Small intestine (tissue), 7 donors: ENCODE measurements around the gene PARD3B. TPM values are rescaled to one million over a fixed set of nuclear protein-coding genes. Genes with fewer than 3 reads are reported as not detected.

Source experiments
- DNase-seq, 2 donors: peaks; one replicate each; pipeline versions ENCODE4 v3.0.0 to v3.0.0-alpha.2; 2013
- FAIRE-seq: peaks from 2 replicates; lab custom pipeline; 2012; peaks lifted over from hg19 to GRCh38; lab: Jason Lieb, UNC
- H3K27ac ChIP-seq, 3 donors: one replicate each; pipeline ENCODE4 v1.5.1; 2013; ENCODE audit warnings: low read length in 2 of 3, mild to moderate bottlenecking in 2 of 3, control low read depth in 1 of 3, inconsistent platforms in 1 of 3, low read depth in 1 of 3, moderate library complexity in 1 of 3
- H3K27me3 ChIP-seq, 3 donors: one replicate each; pipeline ENCODE4 v1.6.1; 2013; ENCODE audit warnings: low read length in 3 of 3, inconsistent platforms in 1 of 3; ENCODE audit not compliant: control insufficient read depth in 3 of 3, insufficient read depth in 3 of 3
- H3K36me3 ChIP-seq, 3 donors: one replicate each; pipeline ENCODE4 v1.6.1; 2013; ENCODE audit warnings: low read length in 3 of 3, inconsistent platforms in 1 of 3, low read depth in 1 of 3, mild to moderate bottlenecking in 1 of 3, moderate library complexity in 1 of 3; ENCODE audit not compliant: control insufficient read depth in 3 of 3, insufficient read depth in 2 of 3
- H3K4me1 ChIP-seq, 3 donors: one replicate each; pipeline ENCODE4 v1.6.1; 2013; ENCODE audit warnings: low read length in 2 of 3, inconsistent platforms in 1 of 3, low read depth in 1 of 3, mild to moderate bottlenecking in 1 of 3, moderate library complexity in 1 of 3; ENCODE audit not compliant: control insufficient read depth in 3 of 3, insufficient read depth in 2 of 3
- H3K4me3 ChIP-seq, 3 donors: one replicate each; pipeline ENCODE4 v1.5.1; 2013; ENCODE audit warnings: low read length in 3 of 3, control low read depth in 1 of 3, inconsistent platforms in 1 of 3, low read depth in 1 of 3, mild to moderate bottlenecking in 1 of 3, moderate library complexity in 1 of 3
- H3K9me3 ChIP-seq, 2 donors: one replicate each; pipeline ENCODE4 v1.6.1; 2013; ENCODE audit warnings: low read depth in 1 of 2, low read length in 1 of 2; ENCODE audit not compliant: control insufficient read depth in 2 of 2, insufficient read depth in 1 of 2
- WGBS, 3 donors: extraction: QIAGEN DNeasy Blood & Tissue Kit; methylation state at CpG; one replicate each; pipeline ENCODE4 v1.1.7; 2013; 5-methylcytosine and 5-hydroxymethylcytosine counted together
- polyA plus RNA-seq, 4 donors: library from polyadenylated mRNA; stranded (reverse) in 3 of 4; unstranded in 1 of 4; fragments of 200-250 nt in 3 of 4; fragments of 120-200 nt in 1 of 4; gene quantifications; one replicate each; pipeline versions ENCODE4 v1.2.1 to v1.2.3, GENCODE V29; 2013
- donor health status: healthy with polysubstance abuse.
- donor health status: control.
- donor health status: control.
- donor health status: Bipolar disorder and iron deficiency.
- donor health status: healthy.

Gene PARD3B
- polyA plus RNA-seq, 4 donors: 2.8 to 10.7 (median 3.6) TPM

GRCh38 chr2:205456682-205457081 lies 911.4 kb downstream of the PARD3B start:
- DNase-seq (no peak), FAIRE-seq (peak; percentile 97)
- Histone ChIP-seq H3K27me3 (no peaks in the 10 kb centered on the region), H3K27ac (no peak overlapping the region), H3K36me3 (no peaks in the 10 kb centered on the region), H3K4me1 (no peaks in the 10 kb centered on the region), H3K9me3 (no peaks in the 10 kb centered on the region), H3K4me3 (no peak overlapping the region)
- 94 to 96% (median 94%) methylated on average over 1 of the region's 1 CpG for WGBS, 3 donors

DNA sequence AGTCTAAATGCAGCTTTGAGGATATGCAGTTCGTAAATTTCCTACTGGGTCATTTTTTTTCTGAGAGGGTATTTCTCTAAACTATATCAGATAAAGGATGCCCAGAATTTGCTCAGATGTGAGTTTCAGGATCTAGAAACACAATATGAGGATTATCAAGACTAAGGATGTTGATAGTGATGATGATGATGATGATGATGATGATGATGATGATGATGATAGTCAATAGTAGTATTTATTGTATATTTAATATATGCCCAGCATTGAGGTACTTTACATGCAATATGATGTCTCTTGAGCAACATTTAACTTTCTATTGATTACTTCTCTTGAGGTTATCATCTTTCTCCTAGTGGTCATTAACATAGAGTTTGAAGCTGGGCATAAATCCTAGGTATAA lies 914.9 kb downstream of the PARD3B start:
- H3K36me3 ChIP-seq: no peaks in the 10 kb centered on the region
- H3K4me3 ChIP-seq: no peak overlapping the region
- DNase-seq: no peak
- no peak overlapping the region for H3K27ac ChIP-seq
- no peaks in the 10 kb centered on the region for H3K27me3 ChIP-seq
- WGBS, 3 donors: 92 to 97% (median 94%) methylated on average over 1 of the region's 1 CpG
- no peaks in the 10 kb centered on the region for H3K9me3 ChIP-seq
- no peaks in the 10 kb centered on the region for H3K4me1 ChIP-seq
- no peak for FAIRE-seq

GRCh38 chr2:205461169-205461568 lies 915.9 kb downstream of the PARD3B start:
- no peak for DNase-seq
- no peaks in the 10 kb centered on the region for H3K4me1 ChIP-seq
- no peaks in the 10 kb centered on the region for H3K9me3 ChIP-seq
- 85 to 92% (median 89%) methylated on average over 4 of the region's 4 CpGs for WGBS, 3 donors
- H3K27me3 ChIP-seq: no peaks in the 10 kb centered on the region
- FAIRE-seq: no peak
- H3K27ac ChIP-seq: no peak overlapping the region
- H3K36me3 ChIP-seq: no peaks in the 10 kb centered on the region
- no peak overlapping the region for H3K4me3 ChIP-seq

- FAIRE-seq: no peak
- no peaks in the 10 kb centered on the region for H3K4me1 ChIP-seq
- DNase-seq: no peak
- 75 to 84% (median 77%) methylated on average over 6 of the region's 6 CpGs for WGBS, 3 donors
- H3K27ac ChIP-seq: no peak overlapping the region
- H3K4me3 ChIP-seq: no peak overlapping the region
- H3K27me3 ChIP-seq: no peaks in the 10 kb centered on the region
- no peaks in the 10 kb centered on the region for H3K9me3 ChIP-seq
- H3K36me3 ChIP-seq: no peaks in the 10 kb centered on the region
These were observed 916.7 kb downstream of the PARD3B start for GRCh38 chr2:205461678-205462665.

- FAIRE-seq: no peak
- DNase-seq: no peak
- Histone ChIP-seq H3K4me1 (no peaks in the 10 kb centered on the region), H3K36me3 (no peaks in the 10 kb centered on the region), H3K4me3 (no peak overlapping the region), H3K27ac (no peak overlapping the region), H3K9me3 (no peaks in the 10 kb centered on the region), H3K27me3 (no peaks in the 10 kb centered on the region)
- 76 to 84% (median 81%) methylated on average over 6 of the region's 6 CpGs for WGBS, 3 donors
These were observed 917.5 kb downstream of the PARD3B start for GRCh38 chr2:205462681-205463345.

- DNase-seq (no peak), FAIRE-seq (no peak)
- Histone ChIP-seq H3K36me3 (no peaks in the 10 kb centered on the region), H3K27ac (no peak overlapping the region), H3K4me3 (no peak overlapping the region), H3K27me3 (no peaks in the 10 kb centered on the region), H3K9me3 (no peaks in the 10 kb centered on the region), H3K4me1 (no peaks in the 10 kb centered on the region)
- 87 to 92% (median 90%) methylated on average over 5 of the region's 5 CpGs for WGBS, 3 donors
These were observed 918.3 kb downstream of the PARD3B start for GRCh38 chr2:205463466-205464025.

- Histone ChIP-seq H3K9me3 (no peaks in the 10 kb centered on the region), H3K27ac (no peak overlapping the region), H3K27me3 (no peaks in the 10 kb centered on the region), H3K4me3 (no peak overlapping the region), H3K36me3 (no peaks in the 10 kb centered on the region), H3K4me1 (no peaks in the 10 kb centered on the region)
- 90 to 97% (median 91%) methylated on average over 3 of the region's 3 CpGs for WGBS, 3 donors
- FAIRE-seq: no peak
- no peak for DNase-seq
These were observed 919.4 kb downstream of the PARD3B start for GRCh38 chr2:205464681-205465080.

DNA sequence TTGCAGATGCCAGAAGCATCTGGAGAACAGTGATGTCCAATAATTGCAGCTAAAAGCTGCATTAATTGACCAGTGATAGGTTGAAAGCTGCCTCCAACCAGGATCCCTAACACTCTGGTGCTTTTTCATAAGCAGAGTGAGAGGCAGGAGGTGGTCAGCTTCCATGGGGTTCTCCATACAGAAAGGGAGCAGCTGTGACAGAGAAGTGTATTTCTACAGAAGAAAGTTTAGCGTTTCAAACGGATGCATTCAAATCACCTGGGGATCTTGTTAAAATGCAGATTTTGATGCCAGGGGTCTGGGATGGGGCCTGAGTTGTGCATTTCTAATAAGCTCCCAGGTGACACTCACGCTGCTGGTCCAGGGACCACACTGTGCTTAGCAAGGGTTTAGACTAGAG lies 920.5 kb downstream of the PARD3B start:
- H3K36me3 ChIP-seq: no peaks in the 10 kb centered on the region
- H3K4me3 ChIP-seq: no peak overlapping the region
- FAIRE-seq (no peak), DNase-seq (no peak)
- no peaks in the 10 kb centered on the region for H3K27me3 ChIP-seq
- H3K4me1 ChIP-seq: no peaks in the 10 kb centered on the region
- no peaks in the 10 kb centered on the region for H3K9me3 ChIP-seq
- WGBS, 3 donors: 82 to 94% (median 92%) methylated on average over 3 of the region's 3 CpGs
- H3K27ac ChIP-seq: no peak overlapping the region
